Measurements from ENCODE around the gene SMPD3. TPM values are rescaled to one million over a fixed set of nuclear protein-coding genes. Genes with fewer than 3 reads are reported as not detected.

Gene SMPD3
- total RNA-seq, 1 donor from 2014 or later, result not detected

DNA sequence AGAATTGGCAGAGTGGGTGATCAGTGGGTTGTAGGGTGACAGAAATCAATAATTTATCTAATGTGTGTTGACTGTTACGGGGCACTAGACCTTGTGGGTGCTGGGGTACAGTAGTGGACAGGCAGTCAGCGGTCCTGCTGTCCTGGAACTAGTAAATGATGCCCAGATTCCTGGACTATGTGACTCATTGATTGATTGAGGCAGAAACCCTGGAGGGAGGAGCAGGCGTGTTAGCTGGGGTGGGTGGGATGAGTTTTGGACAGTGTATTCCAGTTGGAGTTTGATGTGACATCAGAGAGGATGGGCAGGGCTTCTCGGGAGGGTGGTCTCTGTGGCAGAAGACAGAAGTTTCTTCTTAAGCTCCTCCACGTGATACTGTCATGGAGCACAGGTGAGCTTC is 113.1 kb downstream of the SMPD3 start:
- DNase-seq (ENCODE audit: low read depth, low spot score), result no peak

DNA sequence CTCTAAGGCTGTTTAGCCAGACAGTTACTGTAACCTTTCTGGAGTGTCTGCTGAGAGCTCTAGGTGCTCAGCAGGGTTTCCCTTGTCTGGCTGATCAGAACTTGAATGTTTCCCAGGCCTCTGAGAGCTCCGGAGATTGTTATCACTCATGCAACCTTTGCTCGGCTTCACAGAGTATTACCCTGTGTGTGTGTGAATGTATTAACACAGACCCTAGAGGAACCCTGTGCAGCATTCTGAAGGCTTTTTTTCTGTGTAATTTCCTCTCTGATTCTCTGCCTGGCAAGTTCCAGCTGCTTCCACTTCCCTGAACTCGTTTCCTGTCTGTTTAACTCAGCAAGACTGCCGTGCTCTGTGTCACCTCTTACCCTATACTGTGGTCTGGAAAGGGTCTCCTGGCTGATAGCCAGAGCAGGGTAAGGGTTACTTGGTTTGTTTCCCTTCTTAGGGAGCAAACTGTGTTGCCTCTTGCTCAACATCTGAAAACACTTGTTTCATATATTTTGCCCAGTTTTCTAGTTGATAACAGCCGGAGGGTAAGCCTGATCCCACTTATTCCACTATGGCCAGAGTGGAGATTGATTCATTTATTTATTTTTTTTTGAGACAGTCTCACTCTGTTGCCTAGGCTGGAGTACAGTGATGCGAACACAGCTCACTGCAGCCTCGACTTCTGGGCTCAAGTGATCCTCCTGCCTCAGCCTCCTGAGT is 115.7 kb downstream of the SMPD3 start:
- peak; percentile 94 for DNase-seq (ENCODE audit: low read depth, low spot score)

DNA sequence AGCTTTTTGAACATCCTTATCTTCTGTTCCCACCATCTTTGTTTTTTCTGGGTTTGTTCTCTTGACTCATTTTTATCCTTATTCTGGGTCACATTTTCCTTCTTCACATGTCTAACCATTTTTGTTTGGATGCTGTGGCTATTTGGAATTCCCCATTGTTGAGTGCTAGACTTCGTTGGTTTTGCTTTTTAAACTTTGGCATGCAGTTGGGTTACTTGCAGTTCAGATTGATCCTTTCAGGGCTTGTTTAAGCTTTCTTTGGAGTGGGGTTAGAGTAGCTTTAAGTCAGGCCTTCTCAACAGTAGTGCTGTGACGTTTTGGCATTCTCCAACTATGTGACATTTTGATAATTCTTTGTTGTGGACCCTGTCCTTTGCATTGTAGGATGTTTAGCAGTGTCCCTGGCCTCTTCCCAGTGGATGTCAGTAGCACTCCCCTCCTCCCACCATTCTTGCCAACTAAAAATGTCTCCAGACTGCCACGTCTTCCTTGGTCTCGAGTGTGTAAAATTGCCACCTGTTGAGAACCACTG is 116.4 kb downstream of the SMPD3 start:
- no peak for DNase-seq (ENCODE audit: low read depth, low spot score)

DNA sequence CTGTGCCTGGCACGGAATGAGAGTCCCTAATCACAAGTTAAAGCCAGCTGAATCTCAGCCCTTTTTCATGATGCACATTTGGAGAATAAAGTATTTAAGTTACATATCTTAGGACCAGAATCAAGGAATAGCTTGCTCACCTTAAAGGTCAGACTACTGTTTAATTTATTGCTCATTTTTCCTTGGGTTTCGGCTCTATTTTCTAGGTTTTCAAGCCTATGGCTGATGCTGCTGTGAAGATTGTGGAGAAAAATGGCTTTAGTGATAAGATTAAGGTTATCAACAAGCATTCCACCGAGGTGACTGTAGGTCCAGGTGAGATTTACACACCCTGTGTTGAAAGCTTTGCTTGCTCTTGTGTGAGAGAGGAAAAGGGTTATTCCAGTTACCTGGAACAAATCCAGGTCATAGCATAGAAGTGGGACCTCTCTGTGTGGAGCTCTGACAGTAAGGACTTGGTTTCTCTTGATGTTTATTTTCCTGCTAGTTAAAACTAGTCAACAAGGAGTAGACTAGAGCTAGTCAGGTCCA is 119.4 kb downstream of the SMPD3 start:
- DNase-seq (ENCODE audit: low read depth, low spot score), result no peak

DNA sequence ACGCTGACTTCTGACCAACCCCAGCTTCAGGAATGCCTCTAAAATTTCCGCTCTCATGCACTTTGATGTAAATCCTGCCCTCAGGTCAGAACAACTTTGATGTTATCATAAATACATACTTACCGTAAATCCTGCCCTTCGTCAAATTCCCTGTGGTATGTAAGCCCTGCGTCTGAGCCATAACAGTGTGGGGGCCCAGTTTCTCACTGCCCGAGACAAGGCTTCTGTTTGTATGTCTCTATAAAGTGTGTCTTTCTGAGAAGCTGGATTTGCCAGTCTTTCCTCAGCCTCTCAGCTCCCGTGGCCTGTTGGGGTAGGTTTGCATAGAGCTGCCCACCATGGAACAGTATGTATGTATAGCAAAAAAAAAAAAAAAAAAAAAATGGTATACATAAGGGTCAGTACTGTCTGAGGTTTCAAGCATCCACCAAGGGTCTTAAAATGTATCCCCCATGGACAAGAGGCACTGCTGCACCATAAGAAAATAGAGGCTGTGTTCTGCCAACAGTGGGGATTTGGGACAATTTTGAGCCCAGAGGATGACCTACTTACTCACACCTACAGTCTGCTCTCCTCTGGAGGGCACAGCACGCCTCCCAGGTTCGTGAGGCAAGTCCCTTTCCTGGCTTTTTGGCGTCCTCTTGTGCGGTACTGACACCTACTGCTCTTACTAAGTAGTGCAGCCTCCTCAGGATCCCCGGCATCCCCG is 120.0 kb downstream of the SMPD3 start:
- peak; percentile 63 for DNase-seq (ENCODE audit: low read depth, low spot score)

DNA sequence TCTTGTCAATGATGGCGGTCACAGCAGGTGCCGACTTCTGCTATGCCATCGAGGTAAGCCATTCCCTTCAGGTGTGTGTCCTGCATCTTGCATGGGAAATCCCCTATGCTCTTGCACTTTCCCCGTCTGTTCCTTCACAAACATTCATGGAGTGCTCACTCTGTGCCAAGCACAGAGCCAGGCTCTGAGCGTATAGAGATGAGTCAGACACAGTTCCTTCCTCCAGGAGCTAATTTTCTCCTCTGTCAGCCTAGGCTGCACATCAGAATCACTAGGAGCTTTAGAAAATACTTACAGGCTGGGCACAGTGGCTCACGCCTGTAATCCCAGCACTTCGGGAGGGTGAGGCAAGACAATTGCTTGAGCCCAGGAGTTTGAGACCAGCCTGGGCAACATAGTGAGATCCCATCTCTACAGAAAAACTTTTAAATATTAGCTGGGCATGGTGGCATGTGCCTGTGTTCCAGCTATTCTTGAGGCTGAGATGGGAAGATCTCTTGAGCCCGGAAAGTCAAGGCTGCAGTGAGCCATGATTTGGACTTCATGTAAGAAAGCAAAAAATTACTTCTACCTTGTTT is 123.4 kb downstream of the SMPD3 start:
- peak; percentile 30 for DNase-seq (ENCODE audit: low read depth, low spot score)

DNA sequence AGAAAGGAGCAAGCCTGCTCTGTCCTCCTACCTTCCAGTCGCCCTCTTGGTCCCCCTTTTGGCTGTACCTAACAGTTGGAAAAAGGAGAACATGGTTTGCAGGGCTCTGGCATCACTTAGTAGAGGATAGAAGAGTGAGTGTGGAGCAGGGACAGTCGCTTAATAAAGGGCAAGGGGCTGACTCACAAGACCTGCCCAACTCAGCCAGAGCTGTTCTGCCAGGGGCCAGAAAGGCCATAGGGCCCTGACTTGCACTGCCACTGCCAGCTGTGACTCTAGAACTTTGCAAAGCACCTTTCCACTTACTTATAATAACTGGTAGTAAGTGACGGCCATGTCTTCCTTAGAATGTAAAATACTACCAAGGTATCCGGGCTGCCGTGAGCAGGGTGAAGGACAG is 124.0 kb downstream of the SMPD3 start:
- no peak for DNase-seq (ENCODE audit: low read depth, low spot score)

DNA sequence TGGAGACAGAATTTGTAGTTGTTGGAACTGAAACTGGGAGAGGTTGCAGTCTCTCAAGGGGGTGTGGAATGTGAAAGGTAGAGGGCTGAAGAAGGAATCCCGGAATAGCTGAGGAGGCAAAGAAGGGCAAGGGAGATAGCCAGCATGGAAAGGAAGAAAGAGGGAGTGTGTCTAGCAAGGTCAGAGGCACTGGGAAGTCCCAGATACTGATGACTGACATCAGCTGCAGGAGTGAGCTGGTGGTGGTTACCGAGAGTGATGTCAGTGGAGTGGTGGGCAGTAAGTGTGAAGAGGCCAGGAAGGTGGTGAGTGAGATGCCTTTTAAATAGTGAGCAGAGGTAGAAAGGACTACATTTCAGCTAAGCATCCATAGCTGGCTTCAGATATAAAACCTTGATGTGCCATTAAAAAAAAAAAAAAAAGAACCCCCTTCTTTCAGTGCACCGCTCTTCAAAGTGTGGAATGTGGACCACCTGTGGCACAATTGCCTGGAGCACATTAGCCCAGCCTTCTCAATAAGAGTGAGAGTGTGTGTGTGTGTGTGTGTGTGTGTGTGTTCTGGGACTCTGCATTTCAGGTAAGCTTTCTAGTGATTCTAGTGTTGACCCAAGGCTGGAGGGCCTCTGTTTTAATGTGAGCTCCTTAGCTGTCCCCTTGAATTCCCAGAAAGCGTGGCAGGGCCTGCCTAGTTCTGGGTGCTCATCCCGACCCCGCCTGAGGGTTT is 129.0 kb downstream of the SMPD3 start:
- DNase-seq (ENCODE audit: low read depth, low spot score), result no peak

DNA sequence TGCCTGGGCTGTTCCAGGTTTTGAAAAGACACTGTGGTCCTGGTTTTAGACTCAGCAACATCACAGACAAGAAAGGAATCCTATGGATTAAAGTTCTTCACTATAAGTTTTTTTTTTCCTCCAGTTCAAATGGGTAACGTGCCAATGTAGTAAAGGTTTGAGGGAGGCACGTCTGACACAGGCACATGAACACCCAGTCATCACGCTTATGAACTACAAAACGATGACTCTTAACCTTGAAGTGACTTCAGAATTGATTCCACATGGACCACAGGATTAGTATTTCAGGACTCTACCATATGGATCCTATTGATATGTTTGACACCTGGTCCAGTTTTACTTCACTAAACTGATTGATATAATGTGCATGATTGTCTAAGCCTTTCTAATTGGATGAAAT is 135.2 kb downstream of the SMPD3 start:
- no peak for DNase-seq (ENCODE audit: low read depth, low spot score)

DNA sequence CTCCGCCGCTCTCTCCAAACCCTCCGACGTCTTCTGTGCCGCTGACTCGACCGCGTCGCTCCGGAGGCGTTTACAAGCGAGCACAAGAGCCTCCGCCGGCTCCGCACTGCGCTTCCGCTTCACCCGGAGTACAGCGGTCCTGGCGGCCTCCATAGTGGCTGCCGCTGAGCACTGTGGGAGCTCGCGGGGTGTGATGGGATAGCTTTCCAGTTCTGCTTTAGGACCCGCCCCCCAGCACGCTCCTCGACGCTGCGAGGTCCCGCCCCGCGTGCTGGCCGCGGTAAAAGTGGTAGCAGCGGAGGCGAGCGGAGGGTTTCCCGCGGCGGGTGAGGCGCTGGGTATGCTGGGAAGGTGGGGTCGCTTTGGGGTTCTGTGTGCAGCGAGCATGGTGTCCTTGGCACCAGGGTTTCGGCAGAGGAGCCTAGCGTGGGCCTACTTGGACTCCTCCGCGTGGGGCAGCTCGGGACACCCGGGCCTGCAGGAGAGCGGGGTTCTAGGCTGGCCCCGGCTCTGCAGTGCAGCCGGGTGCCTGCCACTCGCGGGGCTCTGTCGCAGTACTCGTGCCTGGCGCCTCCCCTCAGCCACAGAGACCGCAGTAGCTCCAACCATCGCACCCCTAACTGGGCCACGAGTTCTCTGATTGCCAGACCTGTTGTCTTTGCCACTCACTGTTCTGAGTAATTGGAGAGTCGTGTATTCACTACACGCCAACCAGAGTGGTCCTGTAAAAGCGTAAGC is 137.4 kb downstream of the SMPD3 start, which contains the start of the genes PRMT7 and SLC7A6OS:
TSS of gene PRMT7 (plus strand) at position 246 of the 738 bp plus-strand sequence. CDS start 4,961 bp downstream, outside the sequence.
TSS of gene SLC7A6OS (minus strand) at position 173 of the 738 bp plus-strand sequence. CDS start at position 153, 20 bp downstream.
- peak; percentile 66 for DNase-seq (ENCODE audit: low read depth, low spot score)

DNA sequence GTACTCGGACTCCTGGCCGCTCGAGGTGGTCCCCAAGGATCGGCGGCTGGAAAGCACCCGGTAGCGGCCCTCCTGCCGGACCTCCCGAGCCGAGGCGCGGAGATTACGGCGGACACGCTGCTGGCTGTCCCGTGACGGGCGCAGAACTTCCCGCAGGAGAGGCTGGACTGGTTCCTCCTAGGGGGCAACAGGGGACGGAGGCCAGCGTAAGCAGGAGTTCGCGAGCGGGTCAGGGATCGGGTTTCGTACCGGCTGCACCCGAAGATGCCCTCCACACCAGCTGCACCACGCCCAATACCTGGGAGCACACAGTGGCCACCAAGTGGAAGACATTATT is 137.9 kb downstream of the SMPD3 start:
- DNase-seq (ENCODE audit: low read depth, low spot score), result no peak

DNA sequence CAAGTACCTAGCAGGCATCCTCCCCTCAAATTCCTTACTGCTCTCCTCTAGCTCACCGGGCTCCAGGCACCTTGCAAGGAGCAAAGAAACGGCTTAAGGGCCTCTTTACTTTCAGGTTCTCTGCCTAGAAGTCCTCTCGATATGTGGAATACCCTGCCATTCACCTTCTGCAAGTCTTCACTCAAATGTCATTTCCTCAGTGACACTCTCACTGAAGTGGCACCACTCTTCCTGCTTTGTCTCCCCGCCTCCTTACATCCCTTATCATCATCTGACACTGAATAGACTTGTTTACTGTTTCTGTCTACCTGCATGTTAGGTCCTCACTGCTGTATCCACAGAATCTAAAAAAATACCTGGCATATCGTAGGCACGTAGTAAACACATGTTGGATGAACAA is 138.5 kb downstream of the SMPD3 start:
- DNase-seq (ENCODE audit: low read depth, low spot score), result no peak

Other genes starting within 250 kb of the SMPD3 start
- 0.13 and 0.25 TPM in 2 replicates for gene ESRP2, start 212.4 kb downstream of the SMPD3 start, total RNA-seq
- 16.6 and 24.5 TPM in 2 replicates for gene PLA2G15, start 203.1 kb downstream of the SMPD3 start, total RNA-seq
- gene SLC7A6, start 184.0 kb downstream of the SMPD3 start, total RNA-seq, result 17.9 and 21.7 TPM in 2 replicates
- gene SLC7A6OS, start 137.6 kb downstream of the SMPD3 start, total RNA-seq, result 16.6 and 17.5 TPM in 2 replicates
- gene PRMT7, start 137.5 kb downstream of the SMPD3 start, total RNA-seq, result 32.9 and 48.4 TPM in 2 replicates
- 19.4 and 21.3 TPM in 2 replicates for gene ZFP90, start 90.8 kb upstream of the SMPD3 start, total RNA-seq
- under 0.01 and 0.18 TPM in 2 replicates for gene CDH3, start 196.8 kb upstream of the SMPD3 start, total RNA-seq

Measured in pulmonary artery endothelial cell (primary cell).